Large intestine (tissue), 3 donors: ENCODE measurements around the gene MVK. TPM values are rescaled to one million over a fixed set of nuclear protein-coding genes. Genes with fewer than 3 reads are reported as not detected.

Source experiments
- DNase-seq, 2 donors: peaks; one replicate each; pipeline versions ENCODE4 v3.0.0 to v3.0.0-alpha.2; 2013
- H3K27ac ChIP-seq: one replicate; pipeline ENCODE4 v1.5.1; 2013; ENCODE audit warnings: low read length
- H3K27me3 ChIP-seq: 2 replicates; pipeline ENCODE4 v1.6.1; 2013; ENCODE audit warnings: low read length; ENCODE audit not compliant: control insufficient read depth, insufficient read depth
- H3K36me3 ChIP-seq: 2 replicates; pipeline ENCODE4 v1.6.1; 2013; ENCODE audit warnings: low read length; ENCODE audit not compliant: control insufficient read depth, insufficient read depth
- H3K4me1 ChIP-seq: one replicate; pipeline ENCODE4 v1.6.1; 2013; ENCODE audit warnings: low read length; ENCODE audit not compliant: control insufficient read depth, insufficient read depth
- H3K4me3 ChIP-seq: one replicate; pipeline ENCODE4 v1.5.1; 2013; ENCODE audit warnings: low read length
- H3K9me3 ChIP-seq: one replicate; pipeline ENCODE4 v1.6.1; 2013; ENCODE audit warnings: mild to moderate bottlenecking, low read depth, low read length, moderate library complexity; ENCODE audit not compliant: control insufficient read depth
- WGBS: methylation state at CpG from one replicate; pipeline ENCODE4 v1.1.5; 2013; ENCODE audit warnings: low lambda C conversion rate; ENCODE audit not compliant: insufficient coverage; 5-methylcytosine and 5-hydroxymethylcytosine counted together
- polyA plus RNA-seq: library from polyadenylated mRNA; unstranded; fragments of 120-200 nt; gene quantifications from one replicate; pipeline ENCODE4 v1.2.1, GENCODE V29; 2013

Gene MVK
- polyA plus RNA-seq, 1 donor, result 15.8 TPM

DNA sequence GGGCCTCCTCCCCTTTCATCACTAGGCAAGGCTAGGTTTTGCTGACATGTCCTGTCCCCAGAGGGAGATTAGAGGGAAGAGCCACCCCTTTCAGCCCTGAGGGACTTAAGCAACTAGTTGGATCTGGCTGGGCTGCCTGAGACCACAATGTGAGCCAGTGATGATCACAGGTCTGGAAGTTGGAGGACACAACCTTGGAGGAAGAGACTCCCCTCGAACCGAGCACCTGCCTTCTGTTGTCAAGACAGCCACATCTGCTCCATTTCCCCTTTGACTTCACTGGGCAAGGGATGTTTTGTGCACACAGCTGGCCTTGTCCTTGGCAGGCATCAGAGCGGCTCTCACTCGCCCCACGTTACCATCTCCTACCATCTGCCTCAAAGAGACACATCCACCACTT lies 31.4 kb downstream of the MVK start:
- no peak for DNase-seq
- H3K9me3 ChIP-seq, result no peaks in the 10 kb centered on the region
- H3K27ac ChIP-seq, result no peak overlapping the region
- no CpG with 5 or more reads among the region's 5 CpGs for WGBS
- peaks cover 19% of the 10 kb centered on the region for H3K4me1 ChIP-seq
- H3K27me3 ChIP-seq, result no peaks in the 10 kb centered on the region
- no peaks in the 10 kb centered on the region for H3K36me3 ChIP-seq
- no peak overlapping the region for H3K4me3 ChIP-seq

DNA sequence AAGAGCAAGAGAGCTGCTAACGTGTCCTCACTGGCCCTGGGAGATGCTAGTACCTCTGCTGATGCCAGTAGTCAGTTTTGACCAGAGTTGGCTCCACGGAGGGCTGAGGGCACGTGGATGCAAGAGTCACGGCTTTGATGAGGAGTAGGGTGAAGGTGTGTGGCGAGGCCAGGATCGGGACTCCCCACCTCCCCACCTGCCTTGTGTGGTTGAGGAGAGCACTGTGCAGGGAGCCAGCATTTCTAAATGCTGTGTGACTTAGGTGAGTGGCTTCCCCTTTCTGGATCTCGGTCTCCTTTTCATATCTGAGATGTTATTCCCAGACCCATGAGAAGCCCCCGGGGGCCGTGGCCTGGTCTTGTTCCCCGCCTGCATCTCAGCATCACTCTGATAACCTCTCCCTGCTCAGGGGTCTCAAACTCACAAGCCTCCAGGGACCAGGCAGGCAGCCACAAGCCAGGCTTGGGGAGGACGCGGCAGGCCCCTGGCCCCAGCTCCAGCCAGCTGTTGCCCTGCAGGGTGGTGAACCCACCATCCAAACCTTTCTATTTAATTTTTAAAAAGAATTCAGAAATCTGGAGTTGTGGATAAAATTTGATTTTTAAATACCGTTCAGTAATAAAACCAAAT lies 32.1 kb downstream of the MVK start:
- Histone ChIP-seq H3K36me3 (no peaks in the 10 kb centered on the region), H3K4me1 (peaks cover 19% of the 10 kb centered on the region), H3K27ac (no peak overlapping the region), H3K27me3 (no peaks in the 10 kb centered on the region), H3K9me3 (no peaks in the 10 kb centered on the region), H3K4me3 (no peak overlapping the region)
- WGBS, result no CpG with 5 or more reads among the region's 13 CpGs
- DNase-seq, result no peak

DNA sequence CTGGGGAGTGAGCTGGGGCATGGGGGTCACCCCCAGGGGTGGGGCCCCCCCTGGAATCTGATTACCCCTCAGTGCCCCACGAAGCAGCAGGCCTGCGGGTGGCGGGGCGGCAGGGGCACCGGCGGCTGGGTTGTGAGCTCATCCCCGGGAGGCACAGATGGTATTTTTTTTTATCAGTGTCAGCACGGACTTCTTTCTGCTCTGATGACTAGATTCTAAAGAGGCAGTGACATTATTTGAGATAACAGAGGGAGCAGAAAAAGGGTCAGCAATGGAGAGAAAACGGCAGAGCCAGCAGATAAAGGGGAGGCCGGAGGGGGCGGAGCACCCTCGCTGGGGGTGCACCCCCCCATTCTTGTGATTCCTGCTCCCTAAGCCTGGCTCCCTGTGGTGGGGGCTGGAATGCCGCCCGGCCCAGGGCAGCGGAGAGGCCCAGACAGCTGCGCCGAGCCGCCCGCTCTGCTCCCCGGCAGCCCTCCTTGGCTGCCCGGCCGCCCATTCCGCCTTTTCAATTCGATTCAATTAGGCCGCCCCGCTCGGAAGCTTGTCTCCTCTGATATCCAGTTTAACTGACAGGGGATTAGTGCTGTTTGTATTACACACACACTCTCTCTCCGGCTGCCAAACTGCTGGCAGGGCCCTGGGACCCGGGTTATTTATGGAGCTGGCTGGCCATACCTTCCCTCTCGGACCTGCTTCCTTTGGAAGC lies 32.9 kb downstream of the MVK start:
- Histone ChIP-seq H3K27me3 (no peaks in the 10 kb centered on the region), H3K4me1 (peaks cover 19% of the 10 kb centered on the region)
- WGBS, result no CpG with 5 or more reads among the region's 30 CpGs

DNA sequence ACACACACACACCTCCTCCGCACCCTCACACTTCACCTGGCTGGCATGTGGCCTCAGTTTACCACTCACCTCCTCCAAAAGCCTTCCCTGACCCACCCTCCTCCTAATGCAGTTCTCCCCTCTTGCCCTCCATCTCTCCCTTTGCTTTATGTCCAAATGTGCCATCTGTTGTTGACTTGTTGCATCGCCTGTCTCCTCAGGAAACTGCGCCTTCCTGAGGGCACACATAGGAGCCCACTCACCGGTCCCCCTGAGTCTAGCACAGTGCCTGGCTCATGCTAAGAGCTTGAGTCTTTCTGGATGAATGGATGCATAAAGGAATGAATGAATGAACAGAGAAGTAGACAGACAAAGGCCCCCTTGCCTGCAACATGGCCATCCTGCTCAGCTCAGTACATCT lies 34.0 kb downstream of the MVK start:
- no peaks in the 10 kb centered on the region for H3K27me3 ChIP-seq
- no CpG with 5 or more reads among the region's 4 CpGs for WGBS

More for the DNA sequence above, 32.9 kb downstream of the MVK start:
- H3K4me3 ChIP-seq, result no peak overlapping the region
- no peaks in the 10 kb centered on the region for H3K9me3 ChIP-seq
- no peaks in the 10 kb centered on the region for H3K36me3 ChIP-seq
- DNase-seq, result peak in 1 of 2 donors; percentile 48
- no peak overlapping the region for H3K27ac ChIP-seq

DNA sequence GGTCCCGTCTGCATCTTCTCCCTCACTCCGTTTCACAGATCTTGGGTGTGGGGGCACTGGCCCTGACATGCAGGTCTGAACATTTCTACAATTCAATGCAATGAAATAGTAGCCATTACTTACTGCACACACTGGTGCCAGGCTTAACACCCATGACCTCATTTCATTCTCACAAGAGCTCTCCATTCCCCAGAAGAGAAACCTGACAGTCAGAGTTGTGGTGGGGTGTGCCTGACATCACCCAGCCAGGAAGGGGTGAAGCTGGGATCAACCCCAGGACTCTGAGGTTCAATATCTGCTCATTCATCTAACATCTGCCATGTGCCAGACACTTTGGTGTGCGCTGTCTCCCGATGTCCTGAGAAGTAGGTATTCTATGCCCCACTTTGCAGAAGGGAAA lies 34.7 kb downstream of the MVK start:
- no peak for DNase-seq
- H3K9me3 ChIP-seq, result no peaks in the 10 kb centered on the region
- no peaks in the 10 kb centered on the region for H3K36me3 ChIP-seq
- H3K27ac ChIP-seq, result no peak overlapping the region
- H3K4me3 ChIP-seq, result no peak overlapping the region
- peaks cover 2% of the 10 kb centered on the region for H3K27me3 ChIP-seq
- peaks cover 19% of the 10 kb centered on the region for H3K4me1 ChIP-seq
- WGBS, result no CpG with 5 or more reads among the region's 4 CpGs

More for the DNA sequence above, 34.0 kb downstream of the MVK start:
- Histone ChIP-seq H3K9me3 (no peaks in the 10 kb centered on the region), H3K36me3 (no peaks in the 10 kb centered on the region), H3K4me1 (peaks cover 19% of the 10 kb centered on the region), H3K27ac (no peak overlapping the region), H3K4me3 (no peak overlapping the region)
- no peak for DNase-seq

DNA sequence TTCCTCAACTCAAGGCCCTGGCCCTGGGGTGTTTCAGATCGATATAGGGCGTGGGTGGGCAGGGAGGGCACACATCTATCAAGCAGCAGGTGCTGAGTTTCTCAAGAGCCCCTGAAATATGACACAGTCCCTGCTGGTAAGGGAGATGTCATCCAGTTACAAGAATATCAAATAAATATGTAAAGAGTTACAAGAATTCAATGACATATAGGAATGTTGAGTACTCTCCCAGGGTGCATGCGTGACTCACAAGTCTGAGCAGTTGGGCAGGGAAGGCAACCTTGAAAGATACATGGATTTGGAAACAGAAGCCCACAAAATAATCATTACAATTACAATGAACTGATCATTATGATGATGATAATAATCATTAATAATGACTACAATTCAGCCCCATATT lies 35.2 kb downstream of the MVK start:
- peaks cover 7% of the 10 kb centered on the region for H3K27me3 ChIP-seq

DNA sequence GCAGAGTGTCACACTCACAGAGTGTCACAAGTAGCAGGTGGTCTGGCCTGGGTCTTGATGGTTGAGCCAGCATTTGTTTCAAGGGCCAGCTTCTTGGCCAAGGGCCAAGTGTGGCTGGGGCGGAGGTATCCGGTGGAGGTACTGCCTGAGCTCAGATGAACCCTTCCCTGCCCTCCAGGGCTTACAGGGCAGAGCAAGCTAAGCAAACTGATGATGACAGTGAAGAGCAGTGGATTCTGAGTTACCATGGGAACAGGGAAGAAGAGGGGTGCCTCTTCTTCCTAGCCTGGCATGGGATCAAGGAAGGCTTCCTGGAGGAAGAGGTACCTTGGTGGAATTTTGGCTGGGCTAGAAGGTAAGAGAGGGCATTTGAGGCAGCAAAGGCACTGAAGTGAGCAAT lies 35.7 kb downstream of the MVK start:
- H3K27me3 ChIP-seq, result peaks cover 7% of the 10 kb centered on the region
- no CpG with 5 or more reads among the region's 2 CpGs for WGBS
- no peak overlapping the region for H3K27ac ChIP-seq

More for the DNA sequence above, 35.2 kb downstream of the MVK start:
- H3K9me3 ChIP-seq, result no peaks in the 10 kb centered on the region
- H3K4me3 ChIP-seq, result no peak overlapping the region
- no peak for DNase-seq
- H3K4me1 ChIP-seq, result peaks cover 17% of the 10 kb centered on the region
- no peaks in the 10 kb centered on the region for H3K36me3 ChIP-seq
- H3K27ac ChIP-seq, result no peak overlapping the region
- WGBS, result no CpG with 5 or more reads among the region's 3 CpGs

DNA sequence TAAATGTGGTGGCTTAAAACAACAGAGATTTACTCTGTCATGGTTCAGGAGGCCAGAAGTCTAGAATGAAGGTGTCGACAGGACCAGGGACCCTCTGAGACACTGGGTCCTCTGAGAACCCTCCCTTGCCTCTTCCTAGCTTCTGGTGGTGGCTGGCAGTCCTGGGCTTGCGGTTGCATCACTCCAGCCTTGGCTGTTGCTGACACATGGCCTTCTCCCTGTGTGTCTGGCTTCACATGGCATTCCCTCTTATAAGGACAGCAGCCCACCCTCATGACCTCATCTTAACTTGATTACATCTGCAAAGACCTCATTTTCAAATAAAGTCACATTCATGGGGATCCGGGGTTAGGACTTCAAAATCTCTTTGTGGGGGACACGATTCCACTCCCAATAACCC lies 36.9 kb downstream of the MVK start:
- Histone ChIP-seq H3K27me3 (peaks cover 7% of the 10 kb centered on the region), H3K36me3 (no peaks in the 10 kb centered on the region), H3K27ac (no peak overlapping the region), H3K9me3 (no peaks in the 10 kb centered on the region), H3K4me3 (no peak overlapping the region), H3K4me1 (peaks cover 8% of the 10 kb centered on the region)
- WGBS, result no CpG with 5 or more reads among the region's 4 CpGs
- no peak for DNase-seq

More for the DNA sequence above, 35.7 kb downstream of the MVK start:
- H3K36me3 ChIP-seq, result no peaks in the 10 kb centered on the region
- H3K9me3 ChIP-seq, result no peaks in the 10 kb centered on the region
- no peak for DNase-seq
- H3K4me3 ChIP-seq, result no peak overlapping the region
- H3K4me1 ChIP-seq, result peaks cover 13% of the 10 kb centered on the region

DNA sequence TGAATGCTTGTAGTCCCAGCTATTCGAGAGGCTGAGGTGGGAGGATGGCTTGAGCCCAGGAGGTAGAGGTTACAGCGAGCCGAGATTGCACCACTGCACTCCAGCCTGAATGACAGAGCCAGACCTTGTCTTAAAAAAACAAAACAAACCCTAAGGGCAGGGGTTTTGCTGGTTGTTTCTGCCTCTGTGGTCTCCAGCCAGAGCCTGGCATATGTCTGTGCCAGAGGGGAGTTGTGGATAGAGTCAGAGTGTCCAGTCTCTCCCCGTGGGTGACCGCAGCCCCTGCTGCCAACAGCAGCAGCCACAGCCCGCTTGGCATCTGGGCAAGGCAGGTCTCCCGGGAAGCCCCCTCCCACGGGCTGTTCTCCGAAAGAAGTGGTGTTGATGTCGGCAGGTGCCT lies 37.6 kb downstream of the MVK start:
- H3K27me3 ChIP-seq, result peaks cover 7% of the 10 kb centered on the region
- peaks cover 6% of the 10 kb centered on the region for H3K4me1 ChIP-seq
- H3K36me3 ChIP-seq, result no peaks in the 10 kb centered on the region
- no CpG with 5 or more reads among the region's 10 CpGs for WGBS
- H3K4me3 ChIP-seq, result no peak overlapping the region
- no peak overlapping the region for H3K27ac ChIP-seq
- no peak for DNase-seq
- H3K9me3 ChIP-seq, result no peaks in the 10 kb centered on the region

DNA sequence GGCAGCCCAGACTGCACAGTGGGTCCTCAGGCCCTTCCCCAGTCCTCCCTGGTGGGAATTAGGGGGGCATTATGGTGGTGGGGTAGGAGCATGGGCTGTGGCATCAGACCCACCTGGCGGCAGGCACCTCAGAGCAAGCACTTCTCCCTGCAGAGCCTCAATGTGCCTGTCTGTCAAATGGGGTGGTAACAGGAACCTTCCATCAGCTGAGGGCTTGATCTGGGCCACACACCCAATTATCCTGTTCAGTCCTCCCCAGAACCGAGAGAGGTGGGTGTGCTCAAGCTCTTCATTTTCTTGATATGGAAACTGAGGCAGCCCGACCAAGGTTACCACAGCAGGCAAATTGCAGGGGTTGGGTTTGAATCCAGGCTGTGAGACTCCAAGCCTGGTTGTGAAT lies 38.4 kb downstream of the MVK start:
- Histone ChIP-seq H3K36me3 (no peaks in the 10 kb centered on the region), H3K4me3 (no peak overlapping the region), H3K4me1 (peaks cover under 1% of the 10 kb centered on the region), H3K27ac (no peak overlapping the region), H3K9me3 (no peaks in the 10 kb centered on the region), H3K27me3 (peaks cover 12% of the 10 kb centered on the region)
- no peak for DNase-seq
- WGBS, result no CpG with 5 or more reads among the region's 3 CpGs
